ENCODE measurements around the gene MICAL3. TPM values are rescaled to one million over a fixed set of nuclear protein-coding genes. Genes with fewer than 3 reads are reported as not detected.

The MICAL3 gene
- total RNA-seq, 2 experiments from 2014 or later = 21.9 to 22.5 TPM

GRCh38 chr22:17978027-17978426 is 46.3 kb downstream of the MICAL3 start:
- Mint-ChIP-seq H3K27ac (no peak overlapping the region), H3K27me3 (no peaks in the 10 kb centered on the region), H3K36me3 (ENCODE audit: low read depth) (peaks cover 2% of the 10 kb centered on the region), H3K4me3 (no peak overlapping the region), H3K4me1 (peaks cover 20% of the 10 kb centered on the region), H3K9me3 (ENCODE audit: low read depth) (no peaks in the 10 kb centered on the region)
- intact Hi-C loops (cut with DNase I, micrococcal nuclease) = no loop called here
- DNase-seq (no peak), ATAC-seq (no peak)
- POLR2A ChIA-PET = no interaction called here
- CTCF ChIA-PET = no interaction called here

DNA sequence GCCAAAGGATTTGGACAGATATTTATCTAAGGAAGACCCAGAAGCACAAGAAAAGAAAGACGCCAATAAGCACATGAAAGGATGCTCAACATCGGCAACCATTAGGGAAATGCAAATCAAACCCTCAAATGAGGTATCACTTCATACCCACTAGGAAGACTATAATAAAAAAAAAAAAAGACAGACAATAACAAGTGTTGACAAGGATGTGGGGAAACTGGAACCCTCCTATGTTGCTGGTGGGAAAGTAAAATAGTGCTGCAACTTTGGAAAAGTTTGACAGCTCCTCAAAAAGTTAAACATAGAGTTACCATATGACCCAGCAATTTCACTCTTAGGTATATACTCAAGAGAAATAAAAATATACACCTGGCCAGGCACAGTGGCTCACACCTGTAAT is 47.0 kb downstream of the MICAL3 start:
- Mint-ChIP-seq H3K27me3 (no peaks in the 10 kb centered on the region), H3K27ac (no peak overlapping the region)
- no peak for ATAC-seq

GRCh38 chr22:17976121-17976520 is 48.2 kb downstream of the MICAL3 start:
- Mint-ChIP-seq H3K4me3 (no peak overlapping the region), H3K27ac (no peak overlapping the region), H3K36me3 (ENCODE audit: low read depth) (peaks cover 2% of the 10 kb centered on the region), H3K4me1 (peaks cover 16% of the 10 kb centered on the region), H3K27me3 (no peaks in the 10 kb centered on the region), H3K9me3 (ENCODE audit: low read depth) (no peaks in the 10 kb centered on the region)
- ChIA-PET POLR2A (no interaction called here), CTCF (interaction anchor here (1.5 kb wide), 1 partner anchor 13 kb away, joined by 3 read pairs; no protein-coding TSS in a partner anchor)
- ATAC-seq = no peak
- no peak for DNase-seq
- intact Hi-C loops (cut with DNase I, micrococcal nuclease) = no loop called here

More for the DNA sequence above, 47.0 kb downstream of the MICAL3 start:
- H3K4me3 Mint-ChIP-seq = no peak overlapping the region
- DNase-seq = no peak
- H3K36me3 Mint-ChIP-seq (ENCODE audit: low read depth) = peaks cover 2% of the 10 kb centered on the region
- peaks cover 20% of the 10 kb centered on the region for H3K4me1 Mint-ChIP-seq
- CTCF ChIA-PET = no interaction called here
- no peaks in the 10 kb centered on the region for H3K9me3 Mint-ChIP-seq (ENCODE audit: low read depth)
- intact Hi-C loops (cut with DNase I, micrococcal nuclease) = no loop called here
- POLR2A ChIA-PET = no interaction called here

- ATAC-seq (peak; percentile 39), DNase-seq (no peak)
- no peaks in the 10 kb centered on the region for H3K9me3 Mint-ChIP-seq (ENCODE audit: low read depth)
- ChIA-PET CTCF (interaction anchor here (0.8 to 1.6 kb wide), 4 partner anchors 14 to 145 kb away, joined by 3 to 5 read pairs (median 3); no protein-coding TSS in a partner anchor), POLR2A (interaction anchor here (0.7 kb wide), 1 partner anchor 20 kb away, joined by 3 read pairs; no protein-coding TSS in a partner anchor)
- H3K36me3 Mint-ChIP-seq (ENCODE audit: low read depth) = peaks cover 2% of the 10 kb centered on the region
- H3K4me3 Mint-ChIP-seq = no peak overlapping the region
- H3K4me1 Mint-ChIP-seq = peaks cover 5% of the 10 kb centered on the region
- intact Hi-C loops (cut with DNase I, micrococcal nuclease) = no loop called here
- no peak overlapping the region for H3K27ac Mint-ChIP-seq
- H3K27me3 Mint-ChIP-seq = no peaks in the 10 kb centered on the region
Measured at GRCh38 chr22:17974703-17975372, 49.5 kb downstream of the MICAL3 start.

GRCh38 chr22:17974087-17974486 is 50.3 kb downstream of the MICAL3 start:
- Mint-ChIP-seq H3K4me3 (no peak overlapping the region), H3K9me3 (ENCODE audit: low read depth) (no peaks in the 10 kb centered on the region), H3K27me3 (no peaks in the 10 kb centered on the region), H3K27ac (no peak overlapping the region), H3K36me3 (ENCODE audit: low read depth) (peaks cover 2% of the 10 kb centered on the region), H3K4me1 (peaks cover 3% of the 10 kb centered on the region)
- no peak for DNase-seq
- intact Hi-C loops (cut with DNase I, micrococcal nuclease) = no loop called here
- POLR2A ChIA-PET = no interaction called here
- CTCF ChIA-PET = interaction anchor here (0.8 to 1.6 kb wide), 4 partner anchors 46 to 144 kb away, joined by 3 to 5 read pairs (median 3); no protein-coding TSS in a partner anchor
- ATAC-seq = no peak

DNA sequence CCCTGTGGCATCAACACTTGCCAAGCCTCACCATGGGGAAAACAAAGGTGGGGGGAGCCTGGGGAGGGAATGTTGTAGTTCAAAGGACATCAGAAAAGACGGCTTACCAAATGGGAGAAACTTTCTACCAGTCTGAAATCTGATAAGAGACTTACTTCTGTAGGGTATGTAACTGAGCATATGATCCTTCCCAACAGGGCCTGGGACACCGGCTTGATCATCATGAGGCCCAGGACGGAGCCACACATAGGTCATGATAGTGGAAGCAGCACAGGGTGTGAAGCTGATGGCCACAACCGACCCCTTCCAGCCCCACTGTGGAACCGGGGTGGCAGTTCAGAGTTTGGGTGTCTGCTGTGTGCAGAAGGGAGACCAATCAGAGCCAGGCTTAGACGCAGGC is 51.1 kb downstream of the MICAL3 start:
- ATAC-seq (no peak), DNase-seq (no peak)
- H3K4me1 Mint-ChIP-seq = peaks cover 3% of the 10 kb centered on the region
- no peak overlapping the region for H3K4me3 Mint-ChIP-seq
- H3K27me3 Mint-ChIP-seq = no peaks in the 10 kb centered on the region
- H3K9me3 Mint-ChIP-seq (ENCODE audit: low read depth) = no peaks in the 10 kb centered on the region
- POLR2A ChIA-PET = no interaction called here
- intact Hi-C loops (cut with DNase I, micrococcal nuclease) = no loop called here
- peaks cover 2% of the 10 kb centered on the region for H3K36me3 Mint-ChIP-seq (ENCODE audit: low read depth)
- CTCF ChIA-PET = interaction anchor here (0.8 kb wide), 1 partner anchor 47 kb away, joined by 3 read pairs; no protein-coding TSS in a partner anchor
- no peak overlapping the region for H3K27ac Mint-ChIP-seq

GRCh38 chr22:17972385-17973191 is 51.8 kb downstream of the MICAL3 start:
- DNase-seq (no peak), ATAC-seq (no peak)
- H3K36me3 Mint-ChIP-seq (ENCODE audit: low read depth) = no peaks in the 10 kb centered on the region
- intact Hi-C loops (cut with DNase I, micrococcal nuclease) = no loop called here
- H3K4me3 Mint-ChIP-seq = no peak overlapping the region
- ChIA-PET POLR2A (no interaction called here), CTCF (no interaction called here)
- H3K27me3 Mint-ChIP-seq = no peaks in the 10 kb centered on the region
- H3K9me3 Mint-ChIP-seq (ENCODE audit: low read depth) = no peaks in the 10 kb centered on the region
- H3K4me1 Mint-ChIP-seq = peaks cover 3% of the 10 kb centered on the region
- H3K27ac Mint-ChIP-seq = no peak overlapping the region

- Mint-ChIP-seq H3K27ac (no peak overlapping the region), H3K27me3 (no peaks in the 10 kb centered on the region), H3K4me1 (peaks cover 3% of the 10 kb centered on the region), H3K4me3 (no peak overlapping the region), H3K36me3 (ENCODE audit: low read depth) (no peaks in the 10 kb centered on the region), H3K9me3 (ENCODE audit: low read depth) (no peaks in the 10 kb centered on the region)
- DNase-seq (no peak), ATAC-seq (no peak)
- intact Hi-C loops (cut with DNase I, micrococcal nuclease) = no loop called here
- ChIA-PET CTCF (no interaction called here), POLR2A (no interaction called here)
Measured at GRCh38 chr22:17971711-17972110, 52.6 kb downstream of the MICAL3 start.

DNA sequence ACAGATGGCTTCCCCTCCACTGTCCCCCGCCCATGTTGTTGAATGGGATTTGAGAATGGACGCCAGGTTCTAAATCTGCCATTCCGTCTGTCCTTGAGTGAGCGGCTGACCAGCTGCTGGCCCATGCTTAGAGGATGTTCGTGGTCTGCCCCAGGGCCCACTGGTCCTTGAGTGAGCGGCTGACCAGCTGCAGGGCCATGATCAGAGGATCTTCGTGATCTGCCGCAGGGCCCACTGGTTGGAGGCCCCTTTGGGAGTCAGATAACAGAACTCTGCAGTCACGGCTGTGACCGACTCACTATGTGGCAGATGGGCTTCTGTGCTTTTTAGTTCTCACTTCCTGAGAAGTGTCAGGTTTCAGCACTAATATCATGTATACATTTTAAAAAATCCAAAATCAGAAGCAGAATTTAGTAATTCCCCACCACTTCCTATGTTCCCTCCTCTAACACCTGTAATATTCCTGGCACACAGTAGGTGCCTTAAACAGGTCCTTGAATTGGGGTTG is 54.1 kb downstream of the MICAL3 start:
- Mint-ChIP-seq H3K9me3 (ENCODE audit: low read depth) (no peaks in the 10 kb centered on the region), H3K27me3 (no peaks in the 10 kb centered on the region), H3K4me1 (peaks cover 1% of the 10 kb centered on the region), H3K27ac (no peak overlapping the region), H3K4me3 (no peak overlapping the region), H3K36me3 (ENCODE audit: low read depth) (no peaks in the 10 kb centered on the region)
- ATAC-seq (no peak), DNase-seq (no peak)
- intact Hi-C loops (cut with DNase I, micrococcal nuclease) = no loop called here
- POLR2A ChIA-PET = no interaction called here
- CTCF ChIA-PET = no interaction called here

DNA sequence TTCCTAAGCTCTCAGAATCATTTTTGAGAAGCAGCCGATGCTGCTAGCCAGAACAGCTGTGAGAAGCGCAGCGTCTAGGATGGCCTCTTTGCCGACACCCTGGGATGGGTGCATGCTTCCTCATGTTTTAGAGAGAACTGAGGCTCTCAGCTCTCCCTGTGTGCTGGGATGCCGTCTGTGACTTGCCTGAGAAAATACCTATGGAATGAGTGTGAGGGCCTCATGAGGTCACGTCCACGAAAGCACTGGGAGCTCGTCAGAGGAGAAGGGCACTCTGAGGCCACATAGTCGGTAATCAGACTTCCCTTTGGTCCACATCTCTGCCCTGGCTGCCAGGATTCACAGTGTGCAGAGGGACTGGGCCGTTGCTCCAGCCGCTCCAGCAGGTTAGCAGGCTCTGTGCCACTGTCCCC is 54.7 kb downstream of the MICAL3 start:
- ATAC-seq = no peak
- intact Hi-C loops (cut with DNase I, micrococcal nuclease) = loop anchor here in 1 of 2 experiments (10.0 kb wide), 1 partner anchor 55 kb away; the partner anchor contains the start of gene MICAL3
- ChIA-PET POLR2A (no interaction called here), CTCF (no interaction called here)
- no peak overlapping the region for H3K4me3 Mint-ChIP-seq
- H3K9me3 Mint-ChIP-seq (ENCODE audit: low read depth) = no peaks in the 10 kb centered on the region
- DNase-seq = no peak
- H3K27ac Mint-ChIP-seq = no peak overlapping the region
- H3K36me3 Mint-ChIP-seq (ENCODE audit: low read depth) = no peaks in the 10 kb centered on the region
- H3K27me3 Mint-ChIP-seq = no peaks in the 10 kb centered on the region
- no peaks in the 10 kb centered on the region for H3K4me1 Mint-ChIP-seq

- intact Hi-C loops (cut with DNase I, micrococcal nuclease) = loop anchor here in 1 of 2 experiments (10.0 kb wide), 1 partner anchor 57 kb away; the partner anchor contains the start of gene MICAL3
- H3K4me1 Mint-ChIP-seq = no peaks in the 10 kb centered on the region
- DNase-seq (no peak), ATAC-seq (no peak)
- ChIA-PET CTCF (interaction anchor here (0.7 kb wide), 1 partner anchor 12 kb away, joined by 3 read pairs; no protein-coding TSS in a partner anchor), POLR2A (no interaction called here)
- no peaks in the 10 kb centered on the region for H3K27me3 Mint-ChIP-seq
- H3K4me3 Mint-ChIP-seq = no peak overlapping the region
- no peaks in the 10 kb centered on the region for H3K9me3 Mint-ChIP-seq (ENCODE audit: low read depth)
- no peak overlapping the region for H3K27ac Mint-ChIP-seq
- no peaks in the 10 kb centered on the region for H3K36me3 Mint-ChIP-seq (ENCODE audit: low read depth)
Measured at GRCh38 chr22:17968126-17968525, 56.2 kb downstream of the MICAL3 start.
